K562 (cell line): ENCODE measurements around the gene SPTBN4. TPM values are rescaled to one million over a fixed set of nuclear protein-coding genes. Genes with fewer than 3 reads are reported as not detected.

Experiments used
- ASH1L ChIP-seq: fragments of 450-650 bp; IDR thresholded peaks from 2 replicates; pipeline ENCODE4 v1.6.1; 2018; ENCODE audit warnings: borderline replicate concordance, mild to moderate bottlenecking, low read depth; ENCODE audit not compliant: partially characterized antibody
- CXXC5 ChIP-seq: fragments of 250-450 bp; sonication (Bioruptor Pico); IDR thresholded peaks from 2 replicates; pipeline ENCODE4 v1.8.0; 2022; ENCODE audit warnings: inconsistent platforms, mild to moderate bottlenecking, moderate library complexity
- DPF2 ChIP-seq: fragments of 450-650 bp; IDR thresholded peaks from 2 replicates; pipeline ENCODE4 v1.6.1; 2016
- FOXK2 ChIP-seq, 2 experiments: fragments of 450-650 bp; IDR thresholded peaks in 1 of 2; conservative IDR thresholded peaks in 1 of 2; 2 replicates each; pipeline ENCODE4 v1.6.1; 2016; ENCODE audit warnings: low read depth in 2 of 2, mild to moderate bottlenecking in 1 of 2
- GATA2 ChIP-seq: sonication (generic); formaldehyde crosslinking; IDR thresholded peaks from 2 replicates; pipeline ENCODE4 v1.4.0; 2020; ENCODE audit warnings: mild to moderate bottlenecking, missing genetic modification reagents
- MCM3 ChIP-seq: fragments of 450-650 bp; IDR thresholded peaks from 2 replicates; pipeline ENCODE4 v1.6.1; 2016
- NFIX ChIP-seq: fragments of 250-450 bp; sonication (Bioruptor Pico); IDR thresholded peaks from 2 replicates; pipeline ENCODE4 v1.4.0; 2020; ENCODE audit warnings: low read depth, mild to moderate bottlenecking, moderate library complexity
- POLR2AphosphoS5 ChIP-seq: IDR thresholded peaks from 2 replicates; pipeline ENCODE4 v1.6.1; 2011; ENCODE audit warnings: mild to moderate bottlenecking, low read depth, low read length, moderate library complexity; ENCODE audit not compliant: control insufficient read depth, insufficient read depth
- RCOR1 ChIP-seq, 2 experiments: IDR thresholded peaks; 2 replicates each; pipeline ENCODE4 v1.6.1; 2012; ENCODE audit warnings: low read depth in 2 of 2, low read length in 2 of 2, borderline replicate concordance in 1 of 2, improper control_type of control experiment in 1 of 2
- RNF2 ChIP-seq: sonication (generic); IDR thresholded peaks from 2 replicates; pipeline ENCODE4 v1.6.1; 2016
- SOX6 ChIP-seq: fragments of 450-650 bp; IDR thresholded peaks from 2 replicates; pipeline ENCODE4 v1.6.1; 2014; ENCODE audit warnings: mild to moderate bottlenecking
- STAT5B ChIP-seq: fragments of 250-450 bp; sonication (Bioruptor Pico); IDR thresholded peaks from 2 replicates; pipeline ENCODE4 v1.8.0; 2021; ENCODE audit warnings: mild to moderate bottlenecking, inconsistent platforms
- TEAD4 ChIP-seq, 2 experiments: sonication (generic) in 1 of 2; formaldehyde crosslinking in 1 of 2; IDR thresholded peaks; 2 replicates each; pipeline versions ENCODE4 v1.6.1 to v1.8.0; 2012 to 2022; ENCODE audit warnings: borderline replicate concordance in 1 of 2, inconsistent platforms in 1 of 2, low read length in 1 of 2, mild to moderate bottlenecking in 1 of 2, missing genetic modification reagents in 1 of 2
- U2AF1 ChIP-seq: fragments of 200-400 bp; formaldehyde crosslinking; optimal IDR thresholded peaks from 2 replicates; pipeline ENCODE3; 2017; ENCODE audit warnings: mild to moderate bottlenecking, low read depth, low read length, moderate library complexity
- ZNF12 ChIP-seq: sonication (generic); formaldehyde crosslinking; IDR thresholded peaks from 2 replicates; pipeline ENCODE4 v1.4.0; 2020; ENCODE audit warnings: mild to moderate bottlenecking, missing genetic modification reagents
- ZNF212 ChIP-seq: fragments of 450-650 bp; formaldehyde crosslinking; IDR thresholded peaks from 2 replicates; pipeline ENCODE4 v1.4.0; 2020; ENCODE audit warnings: mild to moderate bottlenecking
- polyA plus RNA-seq, 8 experiments: library from polyadenylated mRNA; depleted of rRNA in 4 of 8; stranded (reverse) in 5 of 8; unstranded in 3 of 8; fragments of >200 nt; fragmentation: Nextera tagmentation in 2 of 8; fragmentation: Illumina TruSeq in 1 of 8; extraction: Ambion mirVana in 2 of 8; extraction: Trizol in 1 of 8; gene quantifications; 2 replicates each; pipeline versions ENCODE4 v1.2.1 to v1.2.3, GENCODE V29; 2011 to 2014; ENCODE audit warnings: inconsistent platforms in 1 of 8, missing spikeins in 1 of 8
- total RNA-seq, 7 experiments: library from RNA; depleted of rRNA in 6 of 7; stranded (reverse); fragments of >200 nt in 6 of 7; fragmentation: Illumina TruSeq in 2 of 7; extraction: Trizol in 2 of 7; gene quantifications; 2 replicates each; pipeline versions ENCODE4 v1.2.1 to v1.2.3, GENCODE V29; 2011 to 2021; ENCODE audit warnings: low replicate concordance in 1 of 7
- TF ChIP-seq, protein P1 (sequence below): IDR thresholded peaks from 3 replicates; pipeline ENCODE4 v1.6.1; 2011; ENCODE audit warnings: borderline replicate concordance, mild to moderate bottlenecking; ENCODE audit not compliant: insufficient read length, insufficient read depth
- TF ChIP-seq, protein P2 (sequence below): fragments of 450-650 bp; IDR thresholded peaks from 2 replicates; pipeline ENCODE4 v1.6.1; 2016; ENCODE audit warnings: mild to moderate bottlenecking
- TF ChIP-seq, protein P3 (sequence below): IDR thresholded peaks from 2 replicates; pipeline ENCODE4 v1.6.1; 2016; ENCODE audit warnings: missing genetic modification characterization, missing compliant biosample characterization
- TF ChIP-seq, protein P4 (sequence below), 2 experiments: IDR thresholded peaks; 2 replicates each; pipeline ENCODE4 v1.6.1; 2011; ENCODE audit warnings: borderline replicate concordance in 1 of 2, control low read depth in 1 of 2, low read depth in 1 of 2, low read length in 1 of 2, mild to moderate bottlenecking in 1 of 2, mixed read lengths in 1 of 2, moderate library complexity in 1 of 2; ENCODE audit not compliant: insufficient read depth in 1 of 2, insufficient read length in 1 of 2, poor library complexity in 1 of 2, severe bottlenecking in 1 of 2; ENCODE audit errors: extremely low read depth in 1 of 2
- TF ChIP-seq, protein P5 (sequence below): sonication (generic); formaldehyde crosslinking; IDR thresholded peaks from 2 replicates; pipeline ENCODE4 v1.8.0; 2022; ENCODE audit warnings: missing genetic modification reagents, mild to moderate bottlenecking, borderline replicate concordance

The SPTBN4 gene
- total and polyA plus RNA-seq, 9 of the 15 experiments (the other 6 are each of a cell fraction or from before 2014, with no cell fraction given) = 0.01 to 1.5 (median 0.86) TPM

DNA sequence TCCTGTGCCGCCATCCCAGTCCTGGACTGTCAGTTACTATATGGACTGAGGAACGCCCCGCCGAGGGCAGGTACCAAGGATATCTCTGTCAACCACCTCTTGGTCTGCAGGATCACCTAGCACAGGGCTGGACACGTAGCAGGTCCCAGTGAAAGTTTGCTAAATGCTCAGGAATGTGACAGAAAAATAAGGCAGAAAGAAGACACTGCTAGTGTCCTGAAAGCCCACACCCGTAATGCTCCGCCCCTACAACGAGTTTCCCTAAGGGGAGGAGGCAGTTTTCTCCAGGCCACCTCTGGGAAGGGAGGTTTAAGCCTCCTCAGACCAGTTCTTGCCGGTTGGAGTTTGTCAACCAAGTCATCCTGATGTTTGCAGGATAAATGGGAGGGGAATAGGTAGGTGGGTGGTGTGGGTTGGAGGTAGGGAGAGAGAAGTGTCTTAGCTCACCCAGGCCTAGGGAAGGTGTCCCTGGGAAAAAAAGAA is 21.0 kb upstream of the SPTBN4 start (continued):
- TF ChIP-seq, protein P1, sequence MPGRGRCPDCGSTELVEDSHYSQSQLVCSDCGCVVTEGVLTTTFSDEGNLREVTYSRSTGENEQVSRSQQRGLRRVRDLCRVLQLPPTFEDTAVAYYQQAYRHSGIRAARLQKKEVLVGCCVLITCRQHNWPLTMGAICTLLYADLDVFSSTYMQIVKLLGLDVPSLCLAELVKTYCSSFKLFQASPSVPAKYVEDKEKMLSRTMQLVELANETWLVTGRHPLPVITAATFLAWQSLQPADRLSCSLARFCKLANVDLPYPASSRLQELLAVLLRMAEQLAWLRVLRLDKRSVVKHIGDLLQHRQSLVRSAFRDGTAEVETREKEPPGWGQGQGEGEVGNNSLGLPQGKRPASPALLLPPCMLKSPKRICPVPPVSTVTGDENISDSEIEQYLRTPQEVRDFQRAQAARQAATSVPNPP = no peak
- TF ChIP-seq POLR2AphosphoS5 = 0 out of 2 replicates have a peak, but pooled peaks have one; percentile 34
- peak; percentile 33; the same call in 1 of the 2 replicates for TF ChIP-seq CXXC5 (CRISPR knock-in tag)
- 0 out of 2 replicates have a peak, but pooled peaks have one; percentile 30 for TF ChIP-seq RNF2
- TF ChIP-seq, protein P2, sequence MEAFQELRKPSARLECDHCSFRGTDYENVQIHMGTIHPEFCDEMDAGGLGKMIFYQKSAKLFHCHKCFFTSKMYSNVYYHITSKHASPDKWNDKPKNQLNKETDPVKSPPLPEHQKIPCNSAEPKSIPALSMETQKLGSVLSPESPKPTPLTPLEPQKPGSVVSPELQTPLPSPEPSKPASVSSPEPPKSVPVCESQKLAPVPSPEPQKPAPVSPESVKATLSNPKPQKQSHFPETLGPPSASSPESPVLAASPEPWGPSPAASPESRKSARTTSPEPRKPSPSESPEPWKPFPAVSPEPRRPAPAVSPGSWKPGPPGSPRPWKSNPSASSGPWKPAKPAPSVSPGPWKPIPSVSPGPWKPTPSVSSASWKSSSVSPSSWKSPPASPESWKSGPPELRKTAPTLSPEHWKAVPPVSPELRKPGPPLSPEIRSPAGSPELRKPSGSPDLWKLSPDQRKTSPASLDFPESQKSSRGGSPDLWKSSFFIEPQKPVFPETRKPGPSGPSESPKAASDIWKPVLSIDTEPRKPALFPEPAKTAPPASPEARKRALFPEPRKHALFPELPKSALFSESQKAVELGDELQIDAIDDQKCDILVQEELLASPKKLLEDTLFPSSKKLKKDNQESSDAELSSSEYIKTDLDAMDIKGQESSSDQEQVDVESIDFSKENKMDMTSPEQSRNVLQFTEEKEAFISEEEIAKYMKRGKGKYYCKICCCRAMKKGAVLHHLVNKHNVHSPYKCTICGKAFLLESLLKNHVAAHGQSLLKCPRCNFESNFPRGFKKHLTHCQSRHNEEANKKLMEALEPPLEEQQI = peak; percentile 60; the same call in 1 of the 2 replicates
- peak in 1 of 2 experiments; percentile 53; a peak in 1 of 4 replicates for TF ChIP-seq RCOR1 (IDR thresholded peaks at IDR 0.05; ENCODE audit: borderline replicate concordance in 1 of 2, low read depth in 2 of 2, low read length in 2 of 2)
- peak; percentile 27; the same call in 1 of the 2 replicates for TF ChIP-seq TEAD4 (IDR thresholded peaks at IDR 0.05; ENCODE audit: low read length)
- TF ChIP-seq TEAD4 (CRISPR knock-in tag; IDR thresholded peaks at IDR 0.05; ENCODE audit: borderline replicate concordance) = no peak
- peak; percentile 9; the same call in 1 of the 2 replicates for TF ChIP-seq SOX6
- TF ChIP-seq, protein P3, sequence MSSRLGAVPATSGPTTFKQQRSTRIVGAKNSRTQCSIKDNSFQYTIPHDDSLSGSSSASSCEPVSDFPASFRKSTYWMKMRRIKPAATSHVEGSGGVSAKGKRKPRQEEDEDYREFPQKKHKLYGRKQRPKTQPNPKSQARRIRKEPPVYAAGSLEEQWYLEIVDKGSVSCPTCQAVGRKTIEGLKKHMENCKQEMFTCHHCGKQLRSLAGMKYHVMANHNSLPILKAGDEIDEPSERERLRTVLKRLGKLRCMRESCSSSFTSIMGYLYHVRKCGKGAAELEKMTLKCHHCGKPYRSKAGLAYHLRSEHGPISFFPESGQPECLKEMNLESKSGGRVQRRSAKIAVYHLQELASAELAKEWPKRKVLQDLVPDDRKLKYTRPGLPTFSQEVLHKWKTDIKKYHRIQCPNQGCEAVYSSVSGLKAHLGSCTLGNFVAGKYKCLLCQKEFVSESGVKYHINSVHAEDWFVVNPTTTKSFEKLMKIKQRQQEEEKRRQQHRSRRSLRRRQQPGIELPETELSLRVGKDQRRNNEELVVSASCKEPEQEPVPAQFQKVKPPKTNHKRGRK (tag) = no peak
- TF ChIP-seq MCM3 = no peak
- peak; percentile 17 to 48; a peak in 2 of 4 replicates for TF ChIP-seq FOXK2 (conservative IDR thresholded peaks at IDR 0.05 in 1 of 2, IDR thresholded peaks at IDR 0.05 in 1 of 2; ENCODE audit: low read depth in 2 of 2)
- TF ChIP-seq, protein P4, sequence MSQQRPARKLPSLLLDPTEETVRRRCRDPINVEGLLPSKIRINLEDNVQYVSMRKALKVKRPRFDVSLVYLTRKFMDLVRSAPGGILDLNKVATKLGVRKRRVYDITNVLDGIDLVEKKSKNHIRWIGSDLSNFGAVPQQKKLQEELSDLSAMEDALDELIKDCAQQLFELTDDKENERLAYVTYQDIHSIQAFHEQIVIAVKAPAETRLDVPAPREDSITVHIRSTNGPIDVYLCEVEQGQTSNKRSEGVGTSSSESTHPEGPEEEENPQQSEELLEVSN (IDR thresholded peaks at IDR 0.05; ENCODE audit: borderline replicate concordance in 1 of 2, extremely low read depth in 1 of 2, insufficient read depth in 1 of 2, insufficient read length in 1 of 2, low read depth in 1 of 2, low read length in 1 of 2, poor library complexity in 1 of 2, severe bottlenecking in 1 of 2) = no peak
- peak; percentile 91 for TF ChIP-seq ZNF12 (CRISPR knock-in tag)
- TF ChIP-seq STAT5B (CRISPR knock-in tag) = no peak
- no peak for TF ChIP-seq ZNF212 (CRISPR knock-in tag)
- TF ChIP-seq ASH1L = no peak
- TF ChIP-seq U2AF1 = no peak
- TF ChIP-seq DPF2 = peak; percentile 74
- no peak for TF ChIP-seq GATA2 (CRISPR knock-in tag)
- no peak for TF ChIP-seq NFIX (CRISPR knock-in tag)
- TF ChIP-seq, protein P5, sequence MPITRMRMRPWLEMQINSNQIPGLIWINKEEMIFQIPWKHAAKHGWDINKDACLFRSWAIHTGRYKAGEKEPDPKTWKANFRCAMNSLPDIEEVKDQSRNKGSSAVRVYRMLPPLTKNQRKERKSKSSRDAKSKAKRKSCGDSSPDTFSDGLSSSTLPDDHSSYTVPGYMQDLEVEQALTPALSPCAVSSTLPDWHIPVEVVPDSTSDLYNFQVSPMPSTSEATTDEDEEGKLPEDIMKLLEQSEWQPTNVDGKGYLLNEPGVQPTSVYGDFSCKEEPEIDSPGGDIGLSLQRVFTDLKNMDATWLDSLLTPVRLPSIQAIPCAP (CRISPR knock-in tag) = no peak
